Prostate gland (tissue), 2 donors: ENCODE measurements around the gene PIK3R3.

Experiments used
- POLR2A ChIP-seq: fragments of 450-650 bp; IDR thresholded peaks from one replicate; pipeline ENCODE4 v1.6.1; 2016; ENCODE audit warnings: antibody characterized with exemption, mild to moderate bottlenecking
- TF ChIP-seq, protein P1 (sequence below), 4 experiments: fragments of 200-600 bp in 2 of 4; fragments of 450-650 bp in 2 of 4; sonication (generic) in 2 of 4; IDR thresholded peaks; 1 replicate in 3 of 4; 2 replicates in 1 of 4; pipeline ENCODE4 v1.5.1; 2016 to 2019; ENCODE audit warnings: antibody characterized with exemption in 4 of 4, mild to moderate bottlenecking in 2 of 4, moderate library complexity in 2 of 4

DNA sequence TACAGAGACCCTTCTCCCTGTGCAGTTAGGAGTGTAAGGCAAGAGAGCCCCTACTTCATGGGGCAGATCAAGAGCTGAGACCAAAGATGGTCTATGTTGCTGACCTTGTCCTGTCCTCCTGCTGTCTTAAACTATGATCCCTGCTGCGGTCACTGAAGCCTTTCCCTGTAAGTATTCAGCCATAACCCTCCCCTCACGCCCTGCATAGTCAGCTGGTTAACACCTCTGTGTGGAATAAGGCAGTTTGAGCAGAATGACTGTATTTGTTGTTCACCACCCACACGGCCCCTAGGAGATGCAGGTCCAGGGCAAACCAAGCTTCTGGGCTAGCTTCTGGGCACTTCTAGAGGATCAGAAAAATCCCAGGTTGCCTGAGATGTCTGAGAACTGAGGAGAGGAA is 42.8 kb upstream of the PIK3R3 start:
- TF ChIP-seq, protein P1, sequence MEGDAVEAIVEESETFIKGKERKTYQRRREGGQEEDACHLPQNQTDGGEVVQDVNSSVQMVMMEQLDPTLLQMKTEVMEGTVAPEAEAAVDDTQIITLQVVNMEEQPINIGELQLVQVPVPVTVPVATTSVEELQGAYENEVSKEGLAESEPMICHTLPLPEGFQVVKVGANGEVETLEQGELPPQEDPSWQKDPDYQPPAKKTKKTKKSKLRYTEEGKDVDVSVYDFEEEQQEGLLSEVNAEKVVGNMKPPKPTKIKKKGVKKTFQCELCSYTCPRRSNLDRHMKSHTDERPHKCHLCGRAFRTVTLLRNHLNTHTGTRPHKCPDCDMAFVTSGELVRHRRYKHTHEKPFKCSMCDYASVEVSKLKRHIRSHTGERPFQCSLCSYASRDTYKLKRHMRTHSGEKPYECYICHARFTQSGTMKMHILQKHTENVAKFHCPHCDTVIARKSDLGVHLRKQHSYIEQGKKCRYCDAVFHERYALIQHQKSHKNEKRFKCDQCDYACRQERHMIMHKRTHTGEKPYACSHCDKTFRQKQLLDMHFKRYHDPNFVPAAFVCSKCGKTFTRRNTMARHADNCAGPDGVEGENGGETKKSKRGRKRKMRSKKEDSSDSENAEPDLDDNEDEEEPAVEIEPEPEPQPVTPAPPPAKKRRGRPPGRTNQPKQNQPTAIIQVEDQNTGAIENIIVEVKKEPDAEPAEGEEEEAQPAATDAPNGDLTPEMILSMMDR (IDR thresholded peaks at IDR 0.05), result no peak
- no peak for TF ChIP-seq POLR2A
